CD4-positive, alpha-beta T cell (primary cell): Measurements from ENCODE around the gene DBT. TPM values are rescaled to one million over a fixed set of nuclear protein-coding genes. Genes with fewer than 3 reads are reported as not detected.

Experiments
- ATAC-seq: fragments of 200-7000 bp; cut with Tn5 transposase; one replicate; pipeline ENCODE4 v1.10.0; 2022; ENCODE audit warnings: mild to moderate bottlenecking; ENCODE audit not compliant: poor library complexity
- CTCF ChIA-PET: fragments of 350-600 bp; sonication (Branson Sonifier 250); formaldehyde crosslinking; loops from one replicate; lab custom pipeline; 2021; ENCODE audit warnings: antibody characterized with exemption, inconsistent platforms; lab: Charles Lee
- POLR2A ChIA-PET: fragments of 350-600 bp; sonication (Branson Sonifier 250); formaldehyde crosslinking; loops from one replicate; lab custom pipeline; 2021; ENCODE audit warnings: antibody characterized with exemption, inconsistent platforms; lab: Charles Lee
- DNase-seq, 14 experiments: peaks; one replicate each; pipeline ENCODE4 v3.0.0-alpha.2; 2013 to 2020; ENCODE audit warnings: mixed read lengths in 2 of 14
- H3K27ac ChIP-seq, 2 donors: one replicate each; pipeline versions ENCODE4 v1.5.1 to v1.7.0; 2013; ENCODE audit warnings: low read length in 2 of 2, low read depth in 1 of 2, mild to moderate bottlenecking in 1 of 2
- H3K27me3 ChIP-seq, 2 experiments: 1 replicate in 1 of 2; 2 replicates in 1 of 2; pipeline versions ENCODE4 v1.6.1 to v1.7.0; 2013; ENCODE audit warnings: low read length in 2 of 2, control low read depth in 1 of 2, mild to moderate bottlenecking in 1 of 2, moderate library complexity in 1 of 2; ENCODE audit not compliant: insufficient read depth in 2 of 2, control insufficient read depth in 1 of 2
- H3K36me3 ChIP-seq: one replicate; pipeline ENCODE4 v1.6.1; 2013; ENCODE audit warnings: low read length, control low read depth; ENCODE audit not compliant: insufficient read depth
- H3K4me1 ChIP-seq: one replicate; pipeline ENCODE4 v1.6.1; 2013; ENCODE audit warnings: low read length, control low read depth; ENCODE audit not compliant: insufficient read depth
- H3K4me3 ChIP-seq: one replicate; pipeline ENCODE4 v1.5.1; 2013; ENCODE audit warnings: mild to moderate bottlenecking, low read length, moderate library complexity
- H3K9me3 ChIP-seq, 2 experiments: 1 replicate in 1 of 2; 2 replicates in 1 of 2; pipeline versions ENCODE4 v1.6.1 to v1.7.0; 2013; ENCODE audit warnings: low read length in 2 of 2, mild to moderate bottlenecking in 2 of 2, control low read depth in 1 of 2, moderate library complexity in 1 of 2; ENCODE audit not compliant: control insufficient read depth in 1 of 2, insufficient read depth in 1 of 2
- H3K27ac Mint-ChIP-seq: one replicate; pipeline ENCODE4 v1.8.0; 2020; ENCODE audit warnings: mixed read lengths
- H3K27me3 Mint-ChIP-seq: one replicate; pipeline ENCODE4 v1.8.0; 2021; ENCODE audit warnings: mixed read lengths
- H3K36me3 Mint-ChIP-seq: one replicate; pipeline ENCODE4 v1.8.0; 2021; ENCODE audit warnings: low read depth, mixed read lengths
- H3K4me1 Mint-ChIP-seq: one replicate; pipeline ENCODE4 v1.8.0; 2021; ENCODE audit warnings: low read depth, mixed read lengths
- H3K4me3 Mint-ChIP-seq: one replicate; pipeline ENCODE4 v1.8.0; 2020; ENCODE audit warnings: mild to moderate bottlenecking, mixed read lengths
- H3K9me3 Mint-ChIP-seq: one replicate; pipeline ENCODE4 v1.8.0; 2020; ENCODE audit warnings: mixed read lengths
- CTCF ChIP-seq: fragments of 200-600 bp; IDR thresholded peaks from one replicate; pipeline ENCODE4 v1.8.0; 2022; ENCODE audit warnings: antibody characterized with exemption, mild to moderate bottlenecking
- intact Hi-C, 2 experiments: fragments of 100-400 bp; cut with DNase I in 1 of 2; cut with micrococcal nuclease in 1 of 2; formaldehyde crosslinking; loops; one replicate each; pipeline versions ENCODE4 v1.15.1 to v1.9.0; 2023 to 2025; cut with DNase I, micrococcal nuclease
- total RNA-seq, 174 experiments: library from RNA in 2 of 174; stranded (reverse) in 2 of 174; gene quantifications; one replicate each; pipeline ENCODE4 v1.2.3 and lab custom pipeline; 2021 to 2026

Gene DBT
- total RNA-seq, 2 experiments from 2014 or later: 5.3 to 5.4 TPM

DNA sequence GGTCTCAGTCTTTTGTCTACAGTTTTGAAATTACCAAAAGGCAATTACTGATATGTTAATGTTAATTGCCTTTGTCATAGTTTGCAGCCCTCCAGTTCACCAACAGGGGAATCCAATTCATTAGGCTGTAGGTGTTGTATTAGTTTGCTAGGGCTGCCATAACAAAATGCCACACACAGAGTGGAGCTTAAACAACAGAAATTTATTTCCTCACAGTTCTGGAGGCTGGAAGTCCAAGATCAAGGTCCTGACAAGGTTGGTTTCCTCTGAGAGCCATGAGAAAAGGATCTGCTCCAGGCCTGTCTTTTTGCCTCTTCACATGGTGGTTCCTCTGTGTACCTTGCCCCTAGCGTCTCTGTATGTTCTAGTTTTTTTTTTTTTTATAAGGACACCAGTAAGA lies 17.6 kb upstream of the DBT start:
- DNase-seq (no peak), ATAC-seq (no peak)
- peaks cover 83% of the 10 kb centered on the region for H3K36me3 Mint-ChIP-seq
- peak overlapping the region in 1 of 2 donors; percentile 67 for H3K27ac ChIP-seq
- no peaks in the 10 kb centered on the region for H3K27me3 Mint-ChIP-seq
- no peak for TF ChIP-seq CTCF
- peak overlapping the region; percentile 93 for H3K27ac Mint-ChIP-seq
- H3K36me3 ChIP-seq: peaks cover 50% of the 10 kb centered on the region
- H3K4me3 ChIP-seq: peak overlapping the region; percentile 96
- no peaks in the 10 kb centered on the region for H3K27me3 ChIP-seq
- H3K4me1 Mint-ChIP-seq: peaks cover 70% of the 10 kb centered on the region
- H3K9me3 ChIP-seq: no peaks in the 10 kb centered on the region
- POLR2A ChIA-PET: interaction anchor here (1.5 to 4.2 kb wide), 9 partner anchors 13 to 179 kb away, joined by 4 to 83 read pairs (median 8); partner anchors contain the start of genes CDC14A, DBT, SASS6 and TRMT13
- CTCF ChIA-PET: interaction anchor here (0.9 to 1.7 kb wide), 2 partner anchors 188 to 192 kb away, joined by 4 to 6 read pairs; no protein-coding TSS in a partner anchor
- peaks cover 43% of the 10 kb centered on the region for H3K4me1 ChIP-seq
- H3K9me3 Mint-ChIP-seq: no peaks in the 10 kb centered on the region
- intact Hi-C loops: loop anchor here (1.0 to 5.0 kb wide), 4 partner anchors 19 to 625 kb away; partner anchors contain the start of genes CDC14A (in 2 of the 2), EXTL2 (in 1 of the 2), SASS6 (in 1 of the 2) and TRMT13 (in 1 of the 2)
- H3K4me3 Mint-ChIP-seq: peak overlapping the region; percentile 99

DNA sequence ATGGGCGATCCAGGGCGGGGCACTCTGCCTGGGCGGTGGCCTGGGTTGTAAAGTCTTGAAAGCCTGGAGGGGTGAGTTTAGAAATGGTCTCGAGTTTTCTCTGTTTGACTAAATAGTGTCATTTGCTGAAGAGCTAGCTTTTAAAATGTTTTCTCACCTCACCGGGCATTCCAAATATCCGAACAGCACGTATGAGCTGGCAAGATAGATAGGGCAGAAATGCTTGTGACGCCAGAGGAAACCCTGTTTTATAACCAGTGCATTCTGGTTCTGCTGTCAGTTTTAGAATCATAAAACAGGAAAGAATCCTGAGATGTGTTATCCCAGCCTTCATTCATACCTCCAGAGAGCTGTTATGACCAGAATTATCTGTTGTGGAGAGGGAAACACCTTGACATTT lies 17.1 kb upstream of the DBT start:
- Histone ChIP-seq H3K27ac (peak overlapping the region; percentile 62 to 67), H3K9me3 (no peaks in the 10 kb centered on the region), H3K36me3 (peaks cover 45% of the 10 kb centered on the region), H3K4me3 (peak overlapping the region; percentile 96), H3K27me3 (no peaks in the 10 kb centered on the region), H3K4me1 (peaks cover 41% of the 10 kb centered on the region)
- H3K4me1 Mint-ChIP-seq: peaks cover 65% of the 10 kb centered on the region
- peak overlapping the region; percentile 99 for H3K4me3 Mint-ChIP-seq
- POLR2A ChIA-PET: interaction anchor here (0.7 to 4.2 kb wide), 18 partner anchors 12 to 297 kb away, joined by 3 to 83 read pairs (median 6); partner anchors contain the start of genes CDC14A, DBT, SASS6 and SLC35A3
- ATAC-seq (no peak), DNase-seq (no peak)
- H3K27ac Mint-ChIP-seq: peak overlapping the region; percentile 93
- no peaks in the 10 kb centered on the region for H3K27me3 Mint-ChIP-seq
- no peaks in the 10 kb centered on the region for H3K9me3 Mint-ChIP-seq
- H3K36me3 Mint-ChIP-seq: peaks cover 77% of the 10 kb centered on the region
- no peak for TF ChIP-seq CTCF
- intact Hi-C loops: loop anchor here (1.0 to 5.0 kb wide), 6 partner anchors 17 to 626 kb away; partner anchors contain the start of genes CDC14A (in 2 of the 2), DBT (in 1 of the 2), EXTL2 (in 1 of the 2) and SASS6 (in 1 of the 2)
- CTCF ChIA-PET: interaction anchor here (0.9 to 1.7 kb wide), 4 partner anchors 17 to 193 kb away, joined by 3 to 6 read pairs (median 4); partner anchors contain the start of genes CDC14A and DBT

DNA sequence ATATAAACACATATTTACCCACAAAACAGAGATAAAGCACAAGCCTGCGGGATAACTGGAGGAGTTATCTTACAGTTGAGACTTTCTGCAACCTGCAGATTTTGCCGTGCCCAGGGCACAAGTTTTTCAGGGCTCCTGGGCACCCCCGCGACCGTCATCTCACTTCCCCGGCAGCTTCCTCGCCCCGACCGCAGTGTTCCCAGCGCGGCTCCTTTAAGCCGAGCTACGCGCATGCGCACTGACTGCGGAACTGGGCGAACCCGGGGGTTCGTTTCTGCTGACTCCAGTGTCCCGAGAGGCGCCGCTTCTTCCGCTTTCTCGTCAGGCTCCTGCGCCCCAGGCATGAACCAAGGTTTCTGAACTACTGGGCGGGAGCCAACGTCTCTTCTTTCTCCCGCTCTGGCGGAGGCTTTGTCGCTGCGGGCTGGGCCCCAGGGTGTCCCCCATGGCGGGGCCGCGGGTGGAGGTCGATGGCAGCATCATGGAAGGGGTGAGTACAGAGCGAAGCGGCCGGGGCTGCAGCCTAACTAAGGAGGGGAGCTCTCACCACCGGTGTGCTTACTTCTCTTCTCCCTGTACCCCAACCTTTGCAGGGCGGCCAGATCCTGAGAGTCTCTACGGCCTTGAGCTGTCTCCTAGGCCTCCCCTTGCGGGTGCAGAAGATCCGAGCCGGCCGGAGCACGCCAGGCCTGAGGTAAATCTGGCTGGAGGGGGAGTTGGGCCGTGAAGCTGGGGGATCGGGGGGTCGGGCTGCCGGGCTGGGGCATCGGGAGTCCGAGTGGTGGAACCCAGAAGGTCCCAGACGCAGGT lies 16.5 kb upstream of the DBT start, which contains the start of gene RTCA:
Gene RTCA (plus strand): TSS at position 286 of the 810 bp plus-strand sequence. CDS start 160 bp downstream, at position 446.
- Histone ChIP-seq H3K9me3 (no peaks in the 10 kb centered on the region), H3K4me3 (peak within 1 kb of the TSS; percentile 96), H3K4me1 (peaks cover 41% of the 10 kb centered on the region), H3K27ac (peak within 1 kb of the TSS; percentile 62 to 67), H3K36me3 (peaks cover 38% of the 10 kb centered on the region), H3K27me3 (no peaks in the 10 kb centered on the region)
- Mint-ChIP-seq H3K36me3 (peaks cover 71% of the 10 kb centered on the region), H3K4me1 (peaks cover 60% of the 10 kb centered on the region), H3K9me3 (no peaks in the 10 kb centered on the region), H3K27ac (peak within 1 kb of the TSS; percentile 93), H3K4me3 (peak within 1 kb of the TSS; percentile 99), H3K27me3 (no peaks in the 10 kb centered on the region)
- intact Hi-C loops: loop anchor here (1.0 to 5.0 kb wide), 6 partner anchors 17 to 626 kb away; partner anchors contain the start of genes CDC14A (in 2 of the 2), SASS6 (in 2 of the 2), DBT (in 1 of the 2) and EXTL2 (in 1 of the 2)
- no peak for TF ChIP-seq CTCF
- CTCF ChIA-PET: interaction anchor here (0.9 to 1.7 kb wide), 4 partner anchors 16 to 193 kb away, joined by 3 to 6 read pairs (median 4); partner anchors contain the start of genes CDC14A and DBT
- DNase-seq: peak; percentile 88 to 98 (median 94)
- POLR2A ChIA-PET: interaction anchor here (0.7 to 4.2 kb wide), 32 partner anchors 8 to 970 kb away, joined by 3 to 83 read pairs (median 4); partner anchors contain the start of genes CDC14A, DBT, EXTL2 and SASS6
- ATAC-seq: peak; percentile 95
